MV-4-11 (cell line): ENCODE data around the gene SLC4A9.
"Not testable (repeated sequence)": the region's sequence is repeated elsewhere in the genome, so short reads cannot be mapped to it uniquely, and the experiment has no call there.

Experiments used
- DNase-seq: peaks from one replicate; lab custom pipeline; 2025; lab: John Stamatoyannopoulos, UW

Gene SLC4A9

GRCh38 chr5:140338336-140338735 lies 21.7 kb upstream of the SLC4A9 start:
- DNase-seq: no peak

GRCh38 chr5:140338908-140339307 lies 21.1 kb upstream of the SLC4A9 start:
- DNase-seq: no peak

- peak; percentile 86 for DNase-seq
Measured at GRCh38 chr5:140339636-140340035, 20.4 kb upstream of the SLC4A9 start.

GRCh38 chr5:140340605-140341121 lies 19.3 kb upstream of the SLC4A9 start:
- DNase-seq: peak; percentile 34

- DNase-seq: no peak
Measured at GRCh38 chr5:140341591-140341990, 18.4 kb upstream of the SLC4A9 start.

- DNase-seq: peak; percentile 98
Measured at GRCh38 chr5:140342287-140342686, 17.7 kb upstream of the SLC4A9 start.

- peak; percentile 56 for DNase-seq
Measured at GRCh38 chr5:140342896-140343295, 17.1 kb upstream of the SLC4A9 start.

GRCh38 chr5:140343849-140344248 lies 16.1 kb upstream of the SLC4A9 start:
- DNase-seq: not testable (repeated sequence)

GRCh38 chr5:140344683-140345423 lies 15.1 kb upstream of the SLC4A9 start:
- no peak for DNase-seq

GRCh38 chr5:140345919-140346347 lies 14.1 kb upstream of the SLC4A9 start:
- DNase-seq: peak; percentile 21

GRCh38 chr5:140346348-140347221 lies 13.4 kb upstream of the SLC4A9 start, which contains the start of gene HBEGF:
Gene HBEGF (minus strand): TSS chr5:140346603. CDS start chr5:140346328, 275 bp downstream.
- DNase-seq: peak; percentile 56

GRCh38 chr5:140347360-140347759 lies 12.6 kb upstream of the SLC4A9 start:
- DNase-seq: no peak

GRCh38 chr5:140348104-140348503 lies 11.9 kb upstream of the SLC4A9 start:
- DNase-seq: no peak

GRCh38 chr5:140349244-140349643 lies 10.8 kb upstream of the SLC4A9 start:
- no peak for DNase-seq

- peak; percentile 69 for DNase-seq
Measured at GRCh38 chr5:140351609-140352334, 8.2 kb upstream of the SLC4A9 start.

- peak; percentile 61 for DNase-seq
Measured at GRCh38 chr5:140355546-140355945, 4.4 kb upstream of the SLC4A9 start.

GRCh38 chr5:140356853-140357725 lies 2.9 kb upstream of the SLC4A9 start:
- peak; percentile 85 for DNase-seq

GRCh38 chr5:140357726-140358093 lies 2.3 kb upstream of the SLC4A9 start:
- peak; percentile 79 for DNase-seq

GRCh38 chr5:140358738-140359310 lies 1.2 kb upstream of the SLC4A9 start:
- no peak for DNase-seq

- no peak for DNase-seq
Measured at GRCh38 chr5:140360681-140361479, 886 bp downstream of the SLC4A9 start.
